HG03571 (cell line): Measurements from ENCODE around the gene ARL6IP6.
A peak's percentile ranks its signal among the peaks of the same experiment; 100 is the strongest.
"Not testable (repeated sequence)": the region's sequence is repeated elsewhere in the genome, so short reads cannot be mapped to it uniquely, and the experiment has no call there.

ENCODE experiments used
- ATAC-seq: cut with Tn5 transposase; IDR thresholded peaks from one replicate; pipeline ENCODE4 v1.9.1; 2021; ENCODE audit not compliant: unreplicated experiment

The ARL6IP6 gene

GRCh38 chr2:152720794-152721193 is 2.4 kb downstream of the ARL6IP6 start:
- no peak for ATAC-seq

GRCh38 chr2:152722639-152723038 is 4.2 kb downstream of the ARL6IP6 start:
- not testable (repeated sequence) for ATAC-seq

GRCh38 chr2:152723918-152724317 is 5.5 kb downstream of the ARL6IP6 start:
- ATAC-seq, result no peak

- no peak for ATAC-seq
Observed at GRCh38 chr2:152729844-152730243, 11.4 kb downstream of the ARL6IP6 start.

- ATAC-seq, result peak; percentile 84
Observed at GRCh38 chr2:152730591-152731333, 12.3 kb downstream of the ARL6IP6 start.

GRCh38 chr2:152737509-152737908 is 19.1 kb downstream of the ARL6IP6 start:
- ATAC-seq, result not testable (repeated sequence)

- no peak for ATAC-seq
Observed at GRCh38 chr2:152738438-152738837, 20.0 kb downstream of the ARL6IP6 start.

GRCh38 chr2:152739705-152740104 is 21.3 kb downstream of the ARL6IP6 start:
- ATAC-seq, result not testable (repeated sequence)

- ATAC-seq, result peak; percentile 64
Observed at GRCh38 chr2:152740743-152741328, 22.4 kb downstream of the ARL6IP6 start.

GRCh38 chr2:152743002-152743401 is 24.6 kb downstream of the ARL6IP6 start:
- ATAC-seq, result peak; percentile 54

GRCh38 chr2:152747751-152748150 is 29.3 kb downstream of the ARL6IP6 start:
- not testable (repeated sequence) for ATAC-seq

GRCh38 chr2:152755029-152755428 is 36.6 kb downstream of the ARL6IP6 start:
- no peak for ATAC-seq

GRCh38 chr2:152759290-152760072 is 41.1 kb downstream of the ARL6IP6 start:
- ATAC-seq, result no peak

- ATAC-seq, result no peak
Observed at GRCh38 chr2:152761214-152761613, 42.8 kb downstream of the ARL6IP6 start.

- ATAC-seq, result no peak
Observed at GRCh38 chr2:152762202-152762601, 43.8 kb downstream of the ARL6IP6 start.

GRCh38 chr2:152763208-152763607 is 44.8 kb downstream of the ARL6IP6 start:
- not testable (repeated sequence) for ATAC-seq

- ATAC-seq, result no peak
Observed at GRCh38 chr2:152763651-152764050, 45.2 kb downstream of the ARL6IP6 start.

GRCh38 chr2:152766928-152767327 is 48.5 kb downstream of the ARL6IP6 start:
- no peak for ATAC-seq

- no peak for ATAC-seq
Observed at GRCh38 chr2:152781175-152781574, 62.8 kb downstream of the ARL6IP6 start.

GRCh38 chr2:152782171-152782570 is 63.8 kb downstream of the ARL6IP6 start:
- ATAC-seq, result no peak

GRCh38 chr2:152790883-152791282 is 72.5 kb downstream of the ARL6IP6 start:
- no peak for ATAC-seq

GRCh38 chr2:152791979-152792378 is 73.6 kb downstream of the ARL6IP6 start:
- no peak for ATAC-seq
